HFFc6 (cell line): ENCODE measurements around the gene SEPTIN2. TPM values are rescaled to one million over a fixed set of nuclear protein-coding genes. Genes with fewer than 3 reads are reported as not detected.

Experiments
- DNase-seq: peaks from one replicate; pipeline ENCODE4 v3.0.0-alpha.2; 2018
- H3K27ac Mint-ChIP-seq: 2 replicates; pipeline ENCODE4 v1.8.0; 2020; ENCODE audit warnings: mild to moderate bottlenecking, mixed read lengths
- H3K27me3 Mint-ChIP-seq: 2 replicates; pipeline ENCODE4 v1.8.0; 2021; ENCODE audit warnings: mild to moderate bottlenecking, moderate library complexity, mixed read lengths; ENCODE audit not compliant: insufficient read depth
- H3K36me3 Mint-ChIP-seq: 2 replicates; pipeline ENCODE4 v1.8.0; 2021; ENCODE audit warnings: low read depth, mixed read lengths
- H3K4me1 Mint-ChIP-seq: 2 replicates; pipeline ENCODE4 v1.8.0; 2020; ENCODE audit warnings: low read depth, mixed read lengths
- H3K4me3 Mint-ChIP-seq: 2 replicates; pipeline ENCODE4 v1.8.0; 2020; ENCODE audit warnings: mild to moderate bottlenecking, moderate library complexity, mixed read lengths
- H3K9me3 Mint-ChIP-seq: 2 replicates; pipeline ENCODE4 v1.8.0; 2020; ENCODE audit warnings: mild to moderate bottlenecking, mixed read lengths
- CTCF ChIP-seq: fragments of 200-600 bp; sonication (generic); IDR thresholded peaks from 2 replicates; pipeline ENCODE4 v1.5.0; 2021; ENCODE audit warnings: antibody characterized with exemption, mild to moderate bottlenecking
- long read RNA-seq: library from polyadenylated mRNA; unstranded; transcript quantifications from one replicate; pipeline ENCODE4 v2.0.0, GENCODE V29; 2019
- total RNA-seq, 6 experiments: library from RNA; stranded (reverse); fragmentation: NEBNext Ultra II Directional; extraction: Animal tissue kit (Norgen Biotek cat#: 25700); gene quantifications; 2 replicates in 1 of 6; 3 replicates in 5 of 6; pipeline ENCODE4 v1.2.3, GENCODE V29; 2021

Gene SEPTIN2
- total RNA-seq, result 100 to 1,000 TPM; 399 to 468 (median 441) TPM
- long read RNA-seq, transcript SEPT2-204 (13 exons, 3,701 nt), result minor isoform, 25 of 589 reads
- long read RNA-seq, transcript SEPT2-203 (13 exons, 3,315 nt), result major isoform, 362 of 589 reads
- long read RNA-seq, partial matches to known transcripts, result 125 of 589 reads
- long read RNA-seq, other reads (novel, unspliced or antisense), result 68 of 589 reads

DNA sequence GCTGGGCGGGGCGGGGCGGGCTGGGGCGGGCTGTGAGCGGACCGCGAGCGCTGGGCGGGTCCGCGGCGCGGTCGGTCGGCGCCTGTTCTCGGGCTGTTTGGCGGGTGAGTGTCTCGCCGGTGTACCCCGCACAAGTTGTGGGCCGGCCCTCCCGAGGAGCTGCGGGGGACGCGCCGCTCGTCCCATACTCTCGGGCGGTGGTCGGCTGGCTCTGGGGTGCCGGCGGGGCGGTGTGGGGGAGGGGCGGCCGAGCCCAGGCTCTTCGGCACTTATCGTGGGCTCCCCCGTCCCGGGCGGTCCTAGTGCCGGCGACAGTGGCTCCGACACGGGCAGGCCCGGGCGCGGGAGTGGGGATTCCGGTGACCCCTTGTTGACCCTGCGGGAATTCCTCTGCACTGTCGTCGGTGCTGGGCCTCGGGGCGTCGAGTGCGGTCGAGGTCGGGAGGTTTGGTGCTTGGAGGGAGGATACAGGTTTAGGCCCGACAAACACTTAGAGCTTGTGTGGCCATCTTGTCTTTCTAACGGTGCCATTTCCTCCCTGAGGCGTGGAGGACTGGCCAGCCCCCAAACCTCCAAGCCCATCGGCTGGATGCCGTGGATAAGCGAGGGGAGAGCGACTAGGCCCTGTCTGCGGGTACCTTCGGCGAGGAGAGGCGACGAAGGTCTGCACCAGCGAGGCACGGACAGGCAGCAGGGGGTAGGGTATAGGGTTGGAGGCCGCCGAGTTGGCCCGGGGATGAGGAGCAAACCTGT, at the start of gene SEPTIN2:
TSS of gene SEPTIN2 (plus strand) at position 47 of the 753 bp plus-strand sequence. CDS start 8,308 bp downstream, outside the sequence.
- TF ChIP-seq CTCF, result no peak
- peak within 1 kb of the TSS; percentile 100 for H3K27ac Mint-ChIP-seq
- DNase-seq, result peak; percentile 30
- peaks cover 72% of the 10 kb centered on the region for H3K4me1 Mint-ChIP-seq
- H3K9me3 Mint-ChIP-seq, result no peaks in the 10 kb centered on the region
- H3K36me3 Mint-ChIP-seq, result peaks cover 51% of the 10 kb centered on the region
- H3K27me3 Mint-ChIP-seq, result peaks cover 4% of the 10 kb centered on the region
- H3K4me3 Mint-ChIP-seq, result peak within 1 kb of the TSS; percentile 100

- no peak for DNase-seq
- Mint-ChIP-seq H3K4me3 (peak overlapping the region; percentile 99; the same call in 1 of the 2 replicates), H3K36me3 (peaks cover 61% of the 10 kb centered on the region), H3K27me3 (peaks cover 14% of the 10 kb centered on the region), H3K4me1 (peaks cover 58% of the 10 kb centered on the region), H3K27ac (peak overlapping the region; percentile 72), H3K9me3 (no peaks in the 10 kb centered on the region; the same call in 1 of the 2 replicates)
- TF ChIP-seq CTCF, result peak; percentile 20; the same call in 1 of the 2 replicates
These were observed 48.3 kb upstream of the SEPTIN2 start for GRCh38 chr2:241267249-241268067.

GRCh38 chr2:241268306-241268705, 47.4 kb upstream of the SEPTIN2 start:
- Mint-ChIP-seq H3K27me3 (peaks cover 12% of the 10 kb centered on the region), H3K27ac (peak overlapping the region; percentile 72), H3K4me3 (peak overlapping the region; percentile 99), H3K4me1 (peaks cover 54% of the 10 kb centered on the region), H3K36me3 (peaks cover 52% of the 10 kb centered on the region), H3K9me3 (no peaks in the 10 kb centered on the region; the same call in 1 of the 2 replicates)
- no peak for TF ChIP-seq CTCF
- no peak for DNase-seq

DNA sequence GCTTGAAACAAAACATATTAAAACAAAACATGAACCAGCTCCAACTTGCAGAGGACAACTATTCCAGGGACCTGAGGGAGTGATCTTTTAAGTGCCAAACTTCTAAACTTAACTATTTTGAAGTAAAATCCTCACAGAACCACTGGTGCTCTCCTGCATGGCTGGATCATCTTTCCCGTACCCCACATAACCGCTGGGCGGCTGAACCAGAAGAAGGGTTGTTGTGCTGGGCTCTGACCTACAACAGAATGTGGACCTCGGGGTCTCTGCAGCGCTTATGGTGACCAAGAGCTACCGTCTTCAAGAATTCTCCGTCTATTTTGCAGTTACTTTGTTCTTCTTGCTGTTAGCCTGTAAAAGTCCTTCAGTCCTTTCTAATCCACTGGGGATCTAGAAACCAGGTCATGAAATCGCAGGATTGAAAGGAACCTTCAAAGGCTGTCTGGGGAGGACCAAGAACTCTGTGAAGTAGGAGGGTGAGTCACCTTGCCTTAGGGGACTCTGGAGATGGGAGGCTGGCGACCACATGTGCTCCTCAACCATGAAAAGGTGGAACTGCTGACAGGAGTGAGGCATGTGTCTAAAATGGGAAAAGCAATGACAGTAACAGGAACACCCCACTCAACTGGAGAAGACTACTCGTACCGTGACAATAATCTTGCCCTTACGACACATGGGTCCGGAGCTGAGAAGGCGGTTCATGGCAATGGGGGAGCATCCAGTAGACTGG, 46.8 kb upstream of the SEPTIN2 start:
- peaks cover 47% of the 10 kb centered on the region for H3K36me3 Mint-ChIP-seq
- peak; percentile 81 for DNase-seq

More for the DNA sequence above, 46.8 kb upstream of the SEPTIN2 start:
- peaks cover 59% of the 10 kb centered on the region for H3K4me1 Mint-ChIP-seq
- H3K9me3 Mint-ChIP-seq, result no peaks in the 10 kb centered on the region; the same call in 1 of the 2 replicates
- peak overlapping the region; percentile 99 for H3K4me3 Mint-ChIP-seq
- no peak for TF ChIP-seq CTCF
- peaks cover 12% of the 10 kb centered on the region for H3K27me3 Mint-ChIP-seq
- peak overlapping the region; percentile 72 for H3K27ac Mint-ChIP-seq
